ENCODE data around the gene EPB41L3.

EPB41L3 gene

DNA sequence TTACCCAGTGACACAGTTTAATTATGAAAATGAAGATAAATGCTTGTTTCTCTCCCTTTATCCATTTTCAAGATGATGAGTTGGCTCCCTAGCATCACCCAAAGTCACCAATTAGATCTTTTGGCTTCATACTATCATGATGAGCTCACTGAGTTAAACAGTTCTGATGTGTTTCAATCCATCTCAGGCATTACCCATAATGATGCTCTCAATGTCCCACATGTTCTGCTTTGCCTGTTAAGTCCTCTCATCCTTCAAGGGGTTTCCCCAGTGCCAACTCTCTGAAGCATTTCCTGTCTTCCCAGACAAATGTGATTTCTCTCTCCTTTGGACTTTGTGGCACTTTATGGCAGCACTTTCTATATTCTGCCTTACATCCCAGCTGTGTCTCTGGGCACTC is 92.6 kb downstream of the EPB41L3 start:
- no peak for DNase-seq
- no peaks in the 10 kb centered on the region for H3K9me3 ChIP-seq
- H3K27me3 ChIP-seq = no peaks in the 10 kb centered on the region
- H3K27ac ChIP-seq = no peak overlapping the region
- TF ChIP-seq, protein P1, sequence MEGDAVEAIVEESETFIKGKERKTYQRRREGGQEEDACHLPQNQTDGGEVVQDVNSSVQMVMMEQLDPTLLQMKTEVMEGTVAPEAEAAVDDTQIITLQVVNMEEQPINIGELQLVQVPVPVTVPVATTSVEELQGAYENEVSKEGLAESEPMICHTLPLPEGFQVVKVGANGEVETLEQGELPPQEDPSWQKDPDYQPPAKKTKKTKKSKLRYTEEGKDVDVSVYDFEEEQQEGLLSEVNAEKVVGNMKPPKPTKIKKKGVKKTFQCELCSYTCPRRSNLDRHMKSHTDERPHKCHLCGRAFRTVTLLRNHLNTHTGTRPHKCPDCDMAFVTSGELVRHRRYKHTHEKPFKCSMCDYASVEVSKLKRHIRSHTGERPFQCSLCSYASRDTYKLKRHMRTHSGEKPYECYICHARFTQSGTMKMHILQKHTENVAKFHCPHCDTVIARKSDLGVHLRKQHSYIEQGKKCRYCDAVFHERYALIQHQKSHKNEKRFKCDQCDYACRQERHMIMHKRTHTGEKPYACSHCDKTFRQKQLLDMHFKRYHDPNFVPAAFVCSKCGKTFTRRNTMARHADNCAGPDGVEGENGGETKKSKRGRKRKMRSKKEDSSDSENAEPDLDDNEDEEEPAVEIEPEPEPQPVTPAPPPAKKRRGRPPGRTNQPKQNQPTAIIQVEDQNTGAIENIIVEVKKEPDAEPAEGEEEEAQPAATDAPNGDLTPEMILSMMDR (IDR thresholded peaks at IDR 0.05) = no peak
- H3K4me3 ChIP-seq = no peak overlapping the region
- intact Hi-C loops (cut with DNase I; ENCODE audit: low total_unique reads) = no loop called here
- no peaks in the 10 kb centered on the region for H3K36me3 ChIP-seq
- no peaks in the 10 kb centered on the region for H3K4me1 ChIP-seq

DNA sequence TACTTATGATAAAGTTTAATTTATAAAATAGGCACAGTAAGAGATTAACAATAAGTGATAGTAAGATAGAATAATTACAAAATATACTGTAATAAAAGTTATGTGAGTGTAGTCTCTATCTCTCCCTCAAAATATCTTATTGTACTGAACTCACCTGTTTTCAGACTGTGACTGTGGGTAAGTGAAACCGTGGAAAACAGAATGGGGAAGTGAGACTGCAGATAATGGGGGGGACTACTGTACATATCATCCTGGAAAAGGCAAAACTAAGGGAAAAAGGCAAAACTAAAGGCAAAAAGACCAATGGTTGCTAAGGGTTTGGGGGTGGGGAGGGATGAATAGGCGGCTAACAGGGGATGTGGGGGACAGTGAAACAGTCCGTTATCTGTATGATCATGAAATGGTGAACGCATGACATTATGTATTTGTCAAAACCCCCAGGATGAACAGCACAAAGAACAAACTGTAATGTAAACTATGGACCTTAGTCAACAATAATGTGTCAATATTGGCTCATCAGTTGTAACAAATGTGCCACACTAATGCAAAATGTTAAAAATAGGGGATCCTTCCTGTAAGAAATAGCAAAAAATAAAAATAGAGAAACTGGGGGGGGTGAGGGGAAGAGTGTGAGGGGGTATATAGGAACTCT is 93.8 kb downstream of the EPB41L3 start:
- TF ChIP-seq, protein P1 (IDR thresholded peaks at IDR 0.05) = no peak
- no peak overlapping the region for H3K27ac ChIP-seq
- no peaks in the 10 kb centered on the region for H3K36me3 ChIP-seq
- no peaks in the 10 kb centered on the region for H3K27me3 ChIP-seq
- H3K4me1 ChIP-seq = no peaks in the 10 kb centered on the region
- DNase-seq = no peak
- no peaks in the 10 kb centered on the region for H3K9me3 ChIP-seq
- no peak overlapping the region for H3K4me3 ChIP-seq
- intact Hi-C loops (cut with DNase I; ENCODE audit: low total_unique reads) = no loop called here

DNA sequence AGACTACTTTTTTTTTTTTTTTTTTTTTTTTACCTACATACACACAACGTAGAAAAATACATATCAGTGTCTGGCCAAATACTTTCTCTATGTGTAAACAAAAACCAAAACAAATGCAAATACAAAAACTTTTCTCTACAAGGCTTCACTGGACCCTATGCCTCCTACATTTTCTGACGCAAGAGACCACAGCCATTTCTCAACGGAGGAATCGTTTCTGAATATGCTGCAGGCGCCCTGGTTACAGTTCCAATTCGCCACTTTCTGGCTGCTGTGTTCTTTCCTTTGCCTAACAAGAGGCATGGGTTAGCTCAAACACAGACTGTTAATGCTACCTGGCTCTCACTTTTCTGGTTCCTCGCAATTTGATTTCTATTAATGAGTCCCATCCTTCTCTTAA is 96.4 kb downstream of the EPB41L3 start:
- intact Hi-C loops (cut with DNase I; ENCODE audit: low total_unique reads) = no loop called here
- TF ChIP-seq, protein P1 (IDR thresholded peaks at IDR 0.05) = no peak
- Histone ChIP-seq H3K27ac (no peak overlapping the region), H3K9me3 (no peaks in the 10 kb centered on the region), H3K4me1 (no peaks in the 10 kb centered on the region), H3K27me3 (no peaks in the 10 kb centered on the region), H3K4me3 (no peak overlapping the region), H3K36me3 (no peaks in the 10 kb centered on the region)
- no peak for DNase-seq

DNA sequence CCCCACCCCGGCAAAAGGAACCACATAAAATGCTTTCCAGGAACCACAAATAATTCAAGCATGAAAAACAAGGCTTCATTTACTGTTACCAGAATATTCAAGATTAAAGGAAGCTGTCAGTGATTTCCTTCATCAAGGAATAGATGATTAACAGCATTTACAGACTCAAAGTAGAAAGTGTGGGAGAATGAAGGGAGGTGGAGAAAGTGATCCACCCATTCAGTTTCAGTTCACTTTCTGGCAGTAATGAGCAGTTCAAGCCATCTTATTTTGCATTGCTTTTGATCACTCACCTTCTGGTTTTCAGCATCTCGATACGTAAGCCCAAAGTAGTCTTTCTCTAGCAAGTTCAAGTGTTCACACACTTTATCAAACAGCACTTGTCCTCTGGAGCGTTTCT is 99.0 kb downstream of the EPB41L3 start:
- Histone ChIP-seq H3K9me3 (no peaks in the 10 kb centered on the region), H3K36me3 (no peaks in the 10 kb centered on the region), H3K4me1 (no peaks in the 10 kb centered on the region), H3K27me3 (no peaks in the 10 kb centered on the region), H3K27ac (no peak overlapping the region), H3K4me3 (no peak overlapping the region)
- no peak for DNase-seq
- TF ChIP-seq, protein P1 (IDR thresholded peaks at IDR 0.05) = no peak
- intact Hi-C loops (cut with DNase I; ENCODE audit: low total_unique reads) = no loop called here

DNA sequence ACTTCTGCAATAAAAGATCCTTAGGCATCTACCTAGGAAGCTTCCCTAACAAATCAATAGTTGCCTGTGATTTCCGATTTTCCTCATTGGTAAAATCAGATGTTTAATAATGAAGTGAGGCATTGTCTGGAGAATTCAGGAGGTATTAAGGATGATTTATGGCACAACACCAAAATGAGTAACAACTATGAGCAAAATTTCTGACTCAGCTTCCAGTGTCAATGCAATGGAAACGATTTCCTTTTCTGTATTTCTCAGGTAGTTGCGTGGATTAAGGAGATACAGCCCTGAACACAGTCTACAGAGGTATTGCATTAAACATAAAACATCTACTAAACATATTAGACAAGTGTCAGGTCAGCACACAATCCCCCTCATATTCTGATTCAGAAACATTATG is 99.5 kb downstream of the EPB41L3 start:
- intact Hi-C loops (cut with DNase I; ENCODE audit: low total_unique reads) = no loop called here
- TF ChIP-seq, protein P1 (IDR thresholded peaks at IDR 0.05) = no peak
- no peak overlapping the region for H3K27ac ChIP-seq
- H3K27me3 ChIP-seq = no peaks in the 10 kb centered on the region
- no peaks in the 10 kb centered on the region for H3K36me3 ChIP-seq
- H3K9me3 ChIP-seq = no peaks in the 10 kb centered on the region
- H3K4me1 ChIP-seq = no peaks in the 10 kb centered on the region
- no peak for DNase-seq
- H3K4me3 ChIP-seq = no peak overlapping the region
